GM18519 (cell line): Measurements from ENCODE around the gene IZUMO4.

ENCODE experiments used
- ATAC-seq: cut with Tn5 transposase; IDR thresholded peaks from one replicate; pipeline ENCODE4 v1.9.1; 2021; ENCODE audit warnings: mild to moderate bottlenecking, moderate library complexity; ENCODE audit not compliant: unreplicated experiment, low FRiP score

IZUMO4 gene

GRCh38 chr19:2103045-2103707 is 6.5 kb downstream of the IZUMO4 start:
- ATAC-seq, result no peak

- ATAC-seq, result no peak
Measured at GRCh38 chr19:2108251-2109016, 11.7 kb downstream of the IZUMO4 start.

- no peak for ATAC-seq
Measured at GRCh38 chr19:2109046-2109864, 12.5 kb downstream of the IZUMO4 start.

- no peak for ATAC-seq
Measured at GRCh38 chr19:2110822-2111221, 14.1 kb downstream of the IZUMO4 start.

- no peak for ATAC-seq
Measured at GRCh38 chr19:2111425-2111824, 14.7 kb downstream of the IZUMO4 start.

GRCh38 chr19:2111886-2112285 is 15.2 kb downstream of the IZUMO4 start:
- no peak for ATAC-seq

- no peak for ATAC-seq
Measured at GRCh38 chr19:2112516-2113320, 16.0 kb downstream of the IZUMO4 start.

- ATAC-seq, result no peak
Measured at GRCh38 chr19:2113439-2114211, 16.9 kb downstream of the IZUMO4 start.

- no peak for ATAC-seq
Measured at GRCh38 chr19:2114218-2114617, 17.5 kb downstream of the IZUMO4 start.

GRCh38 chr19:2114821-2115220 is 18.1 kb downstream of the IZUMO4 start:
- no peak for ATAC-seq

- no peak for ATAC-seq
Measured at GRCh38 chr19:2115324-2115723, 18.6 kb downstream of the IZUMO4 start.

- ATAC-seq, result no peak
Measured at GRCh38 chr19:2115911-2116426, 19.3 kb downstream of the IZUMO4 start.

GRCh38 chr19:2116507-2116906 is 19.8 kb downstream of the IZUMO4 start:
- ATAC-seq, result no peak

- ATAC-seq, result no peak
Measured at GRCh38 chr19:2117215-2117960, 20.7 kb downstream of the IZUMO4 start.

GRCh38 chr19:2118438-2118837 is 21.7 kb downstream of the IZUMO4 start:
- no peak for ATAC-seq

- no peak for ATAC-seq
Measured at GRCh38 chr19:2119921-2120785, 23.4 kb downstream of the IZUMO4 start.

- no peak for ATAC-seq
Measured at GRCh38 chr19:2120821-2121220, 24.1 kb downstream of the IZUMO4 start.
